Peyer's patch (tissue), 4 donors: Measurements from ENCODE around the gene WDR59.

Experiments
- POLR2A ChIP-seq, 2 donors: fragments of 450-650 bp; IDR thresholded peaks; one replicate each; pipeline ENCODE4 v1.5.1; 2017; ENCODE audit warnings: antibody characterized with exemption in 2 of 2, mild to moderate bottlenecking in 2 of 2, moderate library complexity in 2 of 2
- TF ChIP-seq, protein P1 (sequence below), 6 experiments: fragments of 450-650 bp in 4 of 6; fragments of 200-600 bp in 2 of 6; sonication (generic) in 1 of 6; IDR thresholded peaks; one replicate each; pipeline ENCODE4 v1.5.1; 2017 to 2019; ENCODE audit warnings: antibody characterized with exemption in 6 of 6, mild to moderate bottlenecking in 3 of 6, moderate library complexity in 1 of 6

DNA sequence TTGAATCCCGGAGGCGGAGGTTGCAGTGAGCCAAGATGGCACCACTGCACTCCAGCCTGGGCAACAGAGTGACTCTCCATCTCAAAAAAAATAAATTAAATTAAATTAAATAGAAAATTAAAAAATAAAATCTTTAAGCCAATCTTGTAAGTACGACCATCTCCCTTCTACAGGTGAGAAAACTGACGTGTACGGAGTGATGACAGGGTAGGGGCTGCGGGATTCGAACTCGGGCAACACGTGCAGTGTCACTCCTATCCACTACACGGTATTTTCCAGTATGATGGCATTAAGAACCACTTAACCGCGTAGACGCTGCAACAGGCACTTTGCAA is 762 bp downstream of the WDR59 start:
- TF ChIP-seq POLR2A (IDR thresholded peaks at IDR 0.05), result no peak
- TF ChIP-seq, protein P1, sequence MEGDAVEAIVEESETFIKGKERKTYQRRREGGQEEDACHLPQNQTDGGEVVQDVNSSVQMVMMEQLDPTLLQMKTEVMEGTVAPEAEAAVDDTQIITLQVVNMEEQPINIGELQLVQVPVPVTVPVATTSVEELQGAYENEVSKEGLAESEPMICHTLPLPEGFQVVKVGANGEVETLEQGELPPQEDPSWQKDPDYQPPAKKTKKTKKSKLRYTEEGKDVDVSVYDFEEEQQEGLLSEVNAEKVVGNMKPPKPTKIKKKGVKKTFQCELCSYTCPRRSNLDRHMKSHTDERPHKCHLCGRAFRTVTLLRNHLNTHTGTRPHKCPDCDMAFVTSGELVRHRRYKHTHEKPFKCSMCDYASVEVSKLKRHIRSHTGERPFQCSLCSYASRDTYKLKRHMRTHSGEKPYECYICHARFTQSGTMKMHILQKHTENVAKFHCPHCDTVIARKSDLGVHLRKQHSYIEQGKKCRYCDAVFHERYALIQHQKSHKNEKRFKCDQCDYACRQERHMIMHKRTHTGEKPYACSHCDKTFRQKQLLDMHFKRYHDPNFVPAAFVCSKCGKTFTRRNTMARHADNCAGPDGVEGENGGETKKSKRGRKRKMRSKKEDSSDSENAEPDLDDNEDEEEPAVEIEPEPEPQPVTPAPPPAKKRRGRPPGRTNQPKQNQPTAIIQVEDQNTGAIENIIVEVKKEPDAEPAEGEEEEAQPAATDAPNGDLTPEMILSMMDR (IDR thresholded peaks at IDR 0.05), result no peak
